Nucleus accumbens (tissue), 56 donors: Measurements from ENCODE around the gene PATE2.

ENCODE experiments used
- DNase-seq, 56 donors: peaks; one replicate each; lab custom pipeline; 2025; lab: John Stamatoyannopoulos, UW

Gene PATE2

DNA sequence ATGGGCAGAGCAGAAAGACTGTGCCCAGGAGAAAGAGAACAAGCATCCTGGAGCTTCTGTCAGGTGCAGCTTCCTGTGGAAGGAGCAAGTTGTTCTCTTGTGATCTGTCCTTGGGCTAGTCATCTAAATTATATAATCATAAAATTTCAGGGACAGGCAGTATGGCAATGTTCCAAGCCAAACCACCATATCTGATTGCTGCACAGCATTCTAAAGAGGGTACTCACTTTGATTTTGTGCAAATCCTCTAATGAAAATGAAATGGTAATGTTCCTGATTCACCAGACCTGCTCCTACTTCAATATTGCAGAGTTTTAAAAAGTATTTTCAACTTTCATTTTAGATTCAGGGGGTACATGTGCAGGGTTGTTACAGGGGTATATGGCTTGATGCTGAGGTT, at the start of gene PATE2:
Gene PATE2, minus strand, starts transcription at position 101 of the 400 bp plus-strand sequence. Its CDS starts 55 bp downstream, at position 46.
- no peak for DNase-seq

DNA sequence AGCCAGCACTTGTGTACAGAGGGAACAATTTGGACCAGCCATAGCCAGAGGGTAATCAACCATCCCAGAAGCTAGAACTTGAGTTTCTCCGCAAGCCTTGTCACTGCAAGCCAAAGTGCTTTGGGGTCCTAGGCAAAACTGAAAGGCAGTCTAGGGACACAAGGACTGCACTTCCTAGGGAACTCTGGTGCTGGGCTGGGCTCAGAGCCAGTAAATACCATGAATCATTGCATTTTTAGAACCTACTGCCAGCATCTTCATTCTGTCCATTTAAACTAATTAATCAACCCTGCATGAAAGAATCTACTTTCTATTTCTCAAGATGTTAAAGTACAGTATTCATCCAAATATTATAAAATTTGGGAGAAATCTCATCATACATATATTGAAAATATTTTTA, 29.3 kb upstream of the PATE2 start:
- no peak for DNase-seq

DNA sequence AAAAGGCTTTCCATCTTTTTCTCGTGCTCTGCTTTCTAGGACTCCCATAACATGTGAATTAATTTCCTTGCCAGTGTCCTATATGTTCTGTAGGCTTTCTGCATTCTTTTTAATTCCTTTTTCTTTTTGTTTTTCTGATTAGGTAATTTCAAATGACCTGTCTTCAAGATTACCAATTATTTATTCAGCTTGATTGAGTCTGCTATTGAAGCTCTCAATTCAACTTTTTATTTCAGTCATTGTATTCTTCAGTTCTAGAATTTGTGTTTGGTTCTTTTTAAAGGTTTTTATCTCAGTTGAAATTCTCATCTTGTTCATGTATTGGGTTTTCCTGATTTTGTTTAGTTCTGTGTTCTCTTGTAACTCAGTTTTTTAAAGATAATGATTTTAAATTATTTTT, 23.8 kb upstream of the PATE2 start:
- DNase-seq: no peak

DNA sequence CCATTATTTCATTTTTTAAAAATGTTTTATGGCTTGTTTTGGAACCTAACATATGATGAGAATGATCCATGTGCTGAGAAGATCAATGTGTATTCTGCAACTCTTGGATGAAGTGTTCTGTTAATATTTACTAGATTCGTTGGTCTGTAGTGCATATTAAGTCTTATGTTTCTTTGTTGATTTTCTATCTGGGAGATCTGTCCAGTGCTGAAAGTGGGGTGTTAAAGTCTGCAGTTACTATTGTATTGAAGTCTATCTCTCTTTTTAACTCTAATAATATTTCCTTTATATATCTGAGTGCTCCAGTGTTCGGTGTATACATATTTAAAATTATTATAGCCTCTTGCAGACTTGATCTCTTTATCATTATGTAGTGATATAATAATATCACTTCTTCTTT, 21.2 kb upstream of the PATE2 start:
- no peak for DNase-seq

GRCh38 chr11:125797641-125798040, 19.0 kb upstream of the PATE2 start:
- no peak for DNase-seq

DNA sequence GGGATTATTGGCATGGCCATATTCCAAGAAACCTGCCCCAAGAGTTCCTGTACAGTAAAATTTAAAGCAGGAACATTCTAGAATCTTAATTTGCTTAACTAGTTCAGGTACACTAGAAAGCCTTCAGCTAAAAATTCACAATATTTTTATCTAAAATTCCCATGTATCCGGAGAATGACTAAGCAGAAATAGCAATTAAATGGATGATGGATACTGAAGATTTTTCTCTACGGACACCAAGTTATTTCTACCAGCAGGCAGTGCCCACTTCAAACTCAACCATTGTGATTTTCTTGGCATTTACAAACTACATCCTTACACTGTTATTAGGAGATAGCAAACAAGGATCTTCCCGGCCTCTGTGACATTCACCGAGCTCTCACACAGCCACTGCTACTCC, 12.2 kb upstream of the PATE2 start:
- no peak for DNase-seq

DNA sequence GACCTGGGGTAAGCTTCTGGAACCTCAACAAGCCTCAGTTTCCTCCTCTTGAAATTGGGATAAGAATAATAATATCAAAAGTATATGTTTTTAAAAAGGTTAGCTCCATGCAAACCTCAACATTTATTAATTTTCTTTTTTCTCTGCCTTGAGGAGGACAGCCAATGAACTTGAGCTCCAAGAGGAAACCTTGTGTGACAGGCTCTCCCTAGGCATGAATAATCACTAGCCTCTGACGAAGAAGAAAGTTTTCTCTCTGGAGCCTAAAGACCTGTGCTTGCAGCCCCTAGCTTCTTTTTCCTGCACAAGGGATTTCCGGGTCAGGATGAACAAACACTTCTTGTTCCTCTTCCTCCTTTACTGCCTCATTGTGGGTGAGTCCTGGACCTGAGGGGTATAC, 9.2 kb upstream of the PATE2 start, which contains the start of gene PATE3:
Gene PATE3, plus strand, starts transcription at position 301 of the 400 bp plus-strand sequence. Its CDS starts 25 bp downstream, at position 326.
- no peak for DNase-seq

DNA sequence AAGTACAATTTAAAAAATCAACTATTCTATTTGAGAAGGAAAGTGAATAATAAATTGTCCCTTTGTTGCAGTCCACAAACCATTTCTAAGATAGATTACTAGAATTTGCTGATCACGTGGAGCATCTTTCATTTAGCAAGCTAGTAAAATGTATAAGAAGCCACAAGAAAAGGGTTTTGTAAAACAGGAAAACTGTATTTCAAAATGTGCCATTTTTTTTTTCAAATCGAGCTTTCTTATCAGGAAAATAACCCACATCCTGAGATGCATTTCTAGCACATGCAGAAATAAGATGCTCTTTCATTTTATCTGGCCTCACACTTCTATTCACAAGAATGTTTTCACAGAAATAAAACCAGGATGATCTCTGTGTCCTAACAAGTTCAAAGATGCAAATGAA, 6.0 kb upstream of the PATE2 start:
- DNase-seq: no peak

DNA sequence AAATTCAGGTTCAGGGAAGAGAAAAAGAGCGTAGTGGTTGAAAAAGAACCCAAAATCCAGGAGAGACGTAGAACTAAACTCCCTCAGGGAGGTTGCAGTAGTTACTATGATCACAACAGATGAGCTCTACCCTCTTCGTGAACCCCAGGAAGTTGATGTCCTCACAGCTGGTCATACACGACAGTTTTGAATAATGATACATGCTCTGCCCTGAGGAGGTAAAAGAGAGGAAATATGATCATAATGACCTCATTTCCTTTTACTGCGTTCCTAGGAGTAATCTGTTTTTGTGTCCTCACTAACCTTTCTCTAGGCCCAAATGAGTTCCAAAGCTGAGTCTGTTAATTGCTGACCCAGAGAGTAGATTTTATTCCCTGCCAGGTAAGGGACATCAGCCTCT, 1.3 kb downstream of the PATE2 start:
- DNase-seq: no peak

DNA sequence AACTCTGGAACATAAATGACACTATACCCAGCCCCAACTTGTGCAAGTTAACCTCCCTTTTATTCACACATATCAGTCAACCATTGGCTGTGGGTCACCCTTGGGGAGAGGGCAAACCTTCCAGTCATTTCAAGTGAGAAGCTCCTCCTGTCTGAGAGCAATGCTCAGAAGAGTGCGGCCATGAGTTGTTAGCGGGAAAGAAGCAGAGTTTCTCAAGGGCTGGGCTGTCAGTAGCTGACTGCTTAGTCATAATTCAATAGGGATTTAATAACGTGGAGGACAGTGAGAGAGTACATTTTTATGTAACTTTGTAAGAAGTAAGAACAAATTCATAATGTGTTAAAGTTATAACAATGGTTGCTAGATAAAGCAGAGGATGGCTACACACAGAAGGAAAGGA, 5.1 kb downstream of the PATE2 start:
- DNase-seq: no peak

DNA sequence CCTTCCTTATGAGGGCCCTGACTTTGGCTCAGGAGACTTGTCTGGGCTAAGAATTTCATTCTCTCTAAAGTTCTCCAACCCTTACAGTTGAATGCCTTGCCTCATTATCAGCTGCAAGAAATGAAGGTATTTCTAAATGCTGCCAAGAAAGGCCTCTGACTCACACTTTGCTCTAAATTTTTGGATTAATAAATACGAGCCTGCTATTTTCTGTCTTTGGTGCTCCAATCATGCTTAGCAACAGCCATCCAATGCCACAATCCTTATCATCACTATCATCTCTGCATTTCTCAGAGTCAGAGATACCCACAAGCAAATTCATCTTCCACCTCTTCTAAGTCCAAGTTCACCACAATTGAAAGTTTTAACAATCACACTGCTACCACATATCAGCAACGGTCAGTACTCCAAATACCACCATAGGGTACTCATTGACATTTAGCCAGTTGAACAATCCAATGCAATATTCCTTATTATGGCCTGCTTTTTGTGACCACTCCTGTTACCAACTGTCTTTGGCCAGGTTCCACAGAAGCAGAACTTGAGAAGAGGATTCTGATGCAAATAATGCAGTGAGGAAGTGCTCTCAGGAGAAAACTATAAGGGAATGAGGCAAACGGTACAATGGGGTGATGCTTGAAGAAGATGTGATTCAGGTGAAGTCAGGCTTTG, 5.7 kb downstream of the PATE2 start:
- no peak for DNase-seq

DNA sequence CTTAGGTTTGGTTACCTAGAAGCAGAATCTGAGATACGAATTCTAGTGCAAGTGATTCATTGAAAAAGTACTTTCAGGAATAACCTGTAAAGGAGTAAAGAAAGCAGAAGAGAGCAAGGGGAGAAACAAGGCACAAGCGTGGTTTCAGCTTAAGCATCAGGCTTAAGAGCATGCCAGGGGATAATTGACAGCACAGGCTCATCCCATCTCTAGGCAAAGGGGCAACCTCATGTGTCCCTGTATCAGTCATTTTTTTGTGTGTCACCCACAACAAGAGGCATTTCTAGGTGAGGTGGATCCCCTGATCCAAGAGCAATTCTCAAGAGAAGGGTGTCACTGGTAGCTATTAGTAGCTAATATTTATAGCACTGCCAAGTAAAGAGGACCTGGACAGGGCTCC, 8.0 kb downstream of the PATE2 start:
- no peak for DNase-seq

DNA sequence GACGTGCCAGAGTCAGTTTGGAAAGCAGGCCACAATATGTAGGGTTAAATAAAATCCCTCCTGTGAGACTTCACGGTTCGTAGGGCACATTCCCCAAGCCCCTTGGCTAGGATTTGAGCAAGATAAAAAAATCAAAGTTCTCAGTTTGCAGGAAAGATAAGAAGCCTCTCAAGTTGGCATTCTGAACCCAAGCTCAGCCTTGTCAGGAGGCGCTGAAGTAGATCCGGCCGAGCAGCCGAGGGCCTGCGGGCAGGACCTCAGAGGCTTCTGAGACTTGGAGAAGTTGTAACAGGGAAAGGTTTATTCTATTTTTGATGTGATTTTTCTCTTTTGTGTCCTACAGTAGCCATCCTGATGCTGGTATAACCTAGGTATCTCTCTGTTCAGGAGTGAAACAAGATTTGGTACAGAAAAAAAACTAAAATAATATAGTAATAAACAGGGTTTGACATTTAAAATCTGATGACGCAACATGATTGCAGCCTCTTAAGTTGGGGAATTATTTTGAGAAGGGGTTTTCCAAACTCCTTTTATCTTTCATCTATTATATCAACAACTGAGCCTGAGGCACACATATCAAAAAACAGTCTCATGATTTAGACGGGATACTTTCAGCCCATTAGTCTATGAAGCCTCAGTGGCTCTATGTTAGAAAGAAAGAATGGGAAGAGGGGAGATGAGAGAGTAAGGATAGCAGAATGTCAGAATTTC, 10.1 kb downstream of the PATE2 start:
- DNase-seq: no peak

DNA sequence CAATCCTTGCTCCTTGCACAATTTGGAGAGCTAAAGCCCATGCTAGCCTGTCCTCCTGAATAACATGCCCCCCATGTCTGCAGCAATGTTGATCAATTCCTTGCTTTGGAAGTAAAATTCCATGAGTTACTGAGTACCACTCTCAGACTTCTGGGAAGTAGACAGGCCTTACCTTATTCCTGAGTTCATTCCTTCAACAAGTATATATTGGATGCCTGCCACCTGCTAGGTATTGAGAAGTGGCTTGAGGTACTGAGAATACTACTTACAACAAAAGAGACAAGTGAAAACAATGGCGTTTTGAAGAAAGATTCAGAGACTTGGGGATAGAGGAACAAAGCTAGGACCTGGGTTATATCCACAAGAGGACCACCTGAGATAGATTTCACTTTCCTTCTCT, 12.4 kb downstream of the PATE2 start:
- DNase-seq: no peak

GRCh38 chr11:125763483-125763882, 15.1 kb downstream of the PATE2 start:
- DNase-seq: no peak

DNA sequence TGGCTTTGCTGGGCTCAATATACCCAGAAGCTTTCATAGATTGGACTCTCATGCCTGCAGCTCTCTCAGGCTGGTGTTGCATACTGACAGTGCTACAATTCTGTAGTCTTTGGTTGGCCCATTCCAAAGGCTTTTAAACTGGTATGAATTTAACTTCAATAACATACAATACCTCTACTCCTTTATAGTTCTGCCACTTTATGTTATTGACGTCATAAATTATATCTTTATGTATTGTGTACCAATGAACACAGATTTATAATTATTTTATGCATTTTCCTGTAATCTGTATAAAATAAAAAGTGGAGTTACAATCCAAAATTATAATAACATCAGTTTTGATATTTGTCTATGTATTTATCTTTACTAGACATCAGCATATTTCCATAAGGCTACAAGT, 16.2 kb downstream of the PATE2 start:
- DNase-seq: no peak

- no peak for DNase-seq
Observed at GRCh38 chr11:125756050-125756449, 22.6 kb downstream of the PATE2 start.

DNA sequence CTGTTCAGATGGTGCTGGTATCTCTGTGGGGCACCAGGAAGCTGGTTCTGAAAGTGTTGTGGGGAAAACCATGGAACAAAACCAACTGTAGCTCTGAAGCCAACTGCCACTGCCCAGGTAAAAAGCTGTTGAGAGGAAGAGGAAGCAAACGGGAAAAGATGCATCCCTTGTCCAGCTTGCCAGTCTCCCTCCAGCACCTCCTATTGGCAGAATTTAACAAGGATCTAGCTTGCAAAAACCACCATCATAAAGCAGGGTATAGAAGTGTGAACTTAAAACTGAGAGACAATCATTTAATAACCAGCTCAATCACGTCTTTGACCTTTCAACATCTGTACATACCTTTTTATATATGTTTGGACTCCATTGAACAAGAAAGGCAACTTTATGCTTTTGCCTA, 28.0 kb downstream of the PATE2 start:
- DNase-seq: no peak

DNA sequence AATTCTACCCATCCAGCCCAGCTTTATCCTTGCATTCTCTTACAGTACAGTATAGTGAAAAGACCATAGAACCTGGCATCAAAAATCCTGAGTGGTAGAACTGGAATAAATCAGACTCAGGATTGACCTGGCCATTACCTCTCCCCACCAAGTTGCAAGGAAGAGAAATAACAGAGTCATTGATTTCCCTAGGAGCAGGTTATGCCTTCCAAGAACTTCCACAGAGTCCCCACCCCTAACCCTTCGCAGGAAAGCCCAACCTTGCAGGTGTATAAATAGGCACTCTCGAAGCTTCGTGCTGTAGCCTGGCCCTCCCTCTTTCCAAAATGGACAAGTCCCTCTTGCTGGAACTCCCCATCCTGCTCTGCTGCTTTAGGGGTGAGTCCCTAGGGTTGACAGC, 32.6 kb downstream of the PATE2 start, which contains the start of gene PATE1:
Gene PATE1, plus strand, starts transcription at position 301 of the 400 bp plus-strand sequence. Its CDS starts 26 bp downstream, at position 327.
- DNase-seq: no peak

- DNase-seq: no peak
Observed at GRCh38 chr11:125743681-125744080, 34.9 kb downstream of the PATE2 start.

DNA sequence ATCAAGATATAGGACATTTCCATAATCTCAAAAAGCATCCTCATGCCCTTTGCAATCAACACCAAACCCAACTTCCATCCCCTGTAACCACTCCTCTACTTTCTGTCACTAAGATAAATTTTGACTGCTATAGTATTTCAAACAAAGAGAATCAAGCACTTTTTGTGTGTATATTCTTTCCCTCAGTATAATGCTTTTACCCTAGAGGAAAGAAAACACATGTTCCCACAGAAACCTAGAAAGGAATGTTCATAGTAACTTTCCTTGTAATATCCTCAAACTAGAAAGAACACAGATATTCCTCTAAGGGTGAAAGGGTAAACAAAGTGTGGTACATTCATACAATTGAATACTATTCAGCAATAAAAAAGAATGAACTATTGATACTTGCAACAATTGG, 38.0 kb downstream of the PATE2 start:
- DNase-seq: no peak

GRCh38 chr11:125728969-125729368, 49.7 kb downstream of the PATE2 start:
- no peak for DNase-seq
